HG02943 (cell line): ENCODE data around the gene EIF2A.
"Not testable (repeated sequence)": the region's sequence is repeated elsewhere in the genome, so short reads cannot be mapped to it uniquely, and the experiment has no call there.

Source experiments
- ATAC-seq: cut with Tn5 transposase; IDR thresholded peaks from one replicate; pipeline ENCODE4 v1.9.1; 2021; ENCODE audit warnings: mild to moderate bottlenecking, low read depth, moderate library complexity; ENCODE audit not compliant: unreplicated experiment

Gene EIF2A

DNA sequence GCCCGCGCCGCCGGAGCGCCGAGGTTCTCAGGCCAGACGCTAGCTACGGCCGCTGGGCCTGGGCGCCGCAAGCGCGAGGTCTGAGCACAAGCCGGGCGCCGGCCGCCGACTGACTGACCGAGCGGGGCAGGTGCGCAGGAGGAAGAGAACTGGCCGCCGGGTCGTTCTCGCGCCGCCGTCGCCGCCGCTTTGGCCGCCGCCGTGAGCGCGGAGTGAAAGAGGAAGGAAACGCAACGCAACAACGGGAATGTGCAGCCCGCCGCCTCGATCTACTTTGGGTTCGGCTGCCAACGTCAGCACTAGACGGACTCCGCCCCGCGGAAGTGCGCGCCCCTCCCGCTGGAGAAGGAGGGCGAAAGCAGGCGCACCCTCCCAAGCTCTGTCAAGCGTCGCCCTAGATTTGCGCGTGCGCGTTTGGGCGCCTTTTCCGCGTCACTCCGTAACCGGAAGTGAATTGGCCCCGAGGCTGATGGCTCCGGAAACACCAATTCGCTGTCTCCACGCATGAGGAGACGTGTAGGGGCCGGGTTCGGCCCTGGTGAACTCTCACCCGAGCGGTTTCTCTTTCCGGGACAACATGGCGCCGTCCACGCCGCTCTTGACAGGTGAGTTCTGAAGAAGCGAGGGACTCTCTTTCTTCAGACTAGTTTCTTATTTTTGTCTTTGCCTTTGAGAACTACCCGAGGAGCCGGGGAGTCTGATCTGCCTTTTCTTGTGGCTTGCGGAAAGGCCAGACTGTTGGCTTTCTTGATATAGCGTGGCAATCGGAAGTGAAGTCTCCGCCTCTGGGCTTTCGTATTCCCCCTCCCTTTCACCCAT, at the start of gene EIF2A, which contains the start of gene SERP1:
Gene EIF2A, plus strand, starts transcription at position 562 of the 819 bp plus-strand sequence. Its CDS starts 16 bp downstream, at position 578.
Gene SERP1, minus strand, starts transcription at position 271 of the 819 bp plus-strand sequence. CDS start 361 bp downstream, outside the sequence.
- ATAC-seq: peak; percentile 93

DNA sequence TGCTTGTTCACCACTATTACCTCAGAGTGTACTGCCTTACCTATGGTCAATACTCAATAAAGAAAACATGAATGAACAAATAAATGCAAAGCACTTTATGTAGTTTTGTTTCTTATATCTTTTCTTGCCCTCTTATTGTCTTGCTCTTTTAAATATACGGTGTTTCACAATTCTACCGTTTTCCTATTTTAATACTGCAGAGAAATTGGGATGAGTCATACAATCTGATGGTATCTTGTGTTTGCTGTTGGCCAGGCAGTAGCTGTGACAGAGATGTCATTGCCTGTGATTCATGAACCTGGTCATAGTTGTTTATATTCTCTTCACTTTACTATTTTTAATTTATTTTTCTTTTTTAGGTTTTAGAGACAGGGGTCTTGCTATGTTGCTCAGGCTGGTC, 48.6 kb upstream of the EIF2A start:
- ATAC-seq: no peak

DNA sequence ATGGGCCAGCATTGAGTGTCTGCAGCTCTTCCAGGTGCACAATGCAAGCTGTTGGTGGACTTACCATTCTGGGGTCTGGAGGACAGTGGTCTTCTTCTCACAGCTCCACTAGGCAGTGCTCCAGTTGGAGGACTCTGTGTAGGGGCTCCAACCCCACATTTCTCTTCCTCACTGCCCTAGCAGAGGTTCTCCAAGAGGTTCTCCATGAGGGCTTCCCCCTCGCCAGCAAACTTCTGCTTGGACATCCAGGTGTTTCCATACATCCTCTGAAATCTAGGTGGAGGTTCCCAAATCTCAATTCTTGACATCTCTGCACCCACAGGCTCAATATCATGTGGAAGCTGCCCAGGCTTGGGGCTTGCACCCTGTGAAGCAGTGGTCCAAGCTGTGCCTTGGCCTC, 45.6 kb upstream of the EIF2A start:
- ATAC-seq: not testable (repeated sequence)

DNA sequence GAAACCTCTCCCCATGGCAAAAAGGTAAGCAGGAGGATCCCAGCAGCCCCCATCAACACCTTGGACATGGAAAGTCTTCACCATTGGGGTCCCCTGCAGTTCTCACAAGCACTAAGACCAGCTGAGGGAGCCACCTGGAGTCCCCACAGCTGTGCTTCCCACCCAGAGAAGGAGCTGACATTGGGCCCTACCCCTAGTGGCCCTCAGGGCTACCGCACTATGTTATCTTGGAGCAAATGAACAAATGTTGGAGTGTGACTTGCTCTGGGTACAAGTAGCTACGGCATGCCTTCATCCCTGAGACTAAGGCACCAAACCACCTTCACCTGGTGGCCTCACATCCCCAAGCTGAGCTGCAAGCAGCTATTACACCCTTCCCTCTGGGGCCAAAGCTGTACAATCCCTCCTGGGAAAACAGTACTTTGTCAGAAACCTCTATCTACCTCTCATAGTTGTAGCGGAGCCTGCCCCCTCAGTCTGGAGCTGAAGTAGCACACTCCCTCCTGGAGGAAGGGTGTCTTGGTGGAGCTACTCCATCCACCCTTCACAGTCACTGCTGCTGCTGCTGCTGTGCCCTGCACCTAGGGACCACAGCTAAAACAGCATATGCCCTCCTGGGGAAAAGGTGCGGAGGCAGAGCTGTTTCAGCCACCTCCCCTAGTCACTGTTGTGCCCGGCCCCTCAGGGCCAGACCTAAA, 43.0 kb upstream of the EIF2A start:
- no peak for ATAC-seq

DNA sequence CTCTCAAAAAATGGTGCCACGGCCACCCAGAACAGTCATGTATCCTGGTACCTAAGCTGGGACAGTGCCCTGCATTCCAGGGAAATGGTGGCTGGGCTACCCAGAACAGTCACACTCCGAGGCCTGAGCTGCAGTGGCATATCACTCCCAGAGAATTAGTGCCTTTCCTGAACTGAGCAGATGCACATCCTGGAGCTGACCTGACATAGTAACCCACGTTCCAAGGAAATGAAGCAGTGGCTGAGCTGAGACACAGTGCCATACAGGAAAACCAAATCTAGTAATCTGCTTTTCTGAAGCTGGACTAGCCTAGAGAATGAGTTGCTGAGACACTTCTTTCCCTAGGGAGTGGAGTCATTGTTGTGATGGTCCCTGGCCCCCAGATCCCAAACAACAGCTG, 42.1 kb upstream of the EIF2A start:
- no peak for ATAC-seq

DNA sequence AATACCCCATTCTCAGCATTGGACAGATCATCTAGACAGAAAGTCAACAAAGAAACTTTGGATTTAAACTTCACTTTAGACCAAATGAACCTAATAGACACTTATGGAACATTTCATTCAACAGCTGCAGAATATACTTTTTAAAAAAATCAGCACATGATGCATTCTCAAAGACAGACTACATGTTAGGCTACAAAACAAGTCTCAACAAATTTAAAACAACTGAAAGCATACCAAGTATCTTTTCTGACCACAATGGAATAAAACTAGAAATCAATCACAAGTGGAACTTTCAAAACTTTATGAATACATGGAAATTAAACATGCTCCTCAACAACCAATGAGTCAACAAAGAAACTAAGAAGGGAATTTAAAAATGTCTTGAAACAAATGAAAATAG, 38.2 kb upstream of the EIF2A start:
- ATAC-seq: no peak

DNA sequence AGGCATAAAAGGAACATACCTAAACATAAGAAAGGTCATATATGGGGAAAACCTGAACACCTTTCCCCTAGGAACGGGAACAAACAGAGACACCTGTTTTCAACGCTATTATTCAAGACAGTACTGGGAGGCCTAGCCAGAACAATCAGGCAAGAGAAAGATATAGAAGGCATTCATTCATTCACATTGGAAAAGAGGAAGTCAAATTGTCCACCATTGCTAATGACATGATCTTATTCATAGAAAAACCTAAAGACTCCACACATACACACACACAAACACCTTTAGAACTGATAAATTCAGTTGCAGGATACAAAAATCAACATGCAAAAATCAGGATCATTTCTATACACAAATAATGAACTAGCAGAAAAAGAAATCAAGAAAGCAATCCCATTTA, 36.8 kb upstream of the EIF2A start:
- ATAC-seq: no peak

DNA sequence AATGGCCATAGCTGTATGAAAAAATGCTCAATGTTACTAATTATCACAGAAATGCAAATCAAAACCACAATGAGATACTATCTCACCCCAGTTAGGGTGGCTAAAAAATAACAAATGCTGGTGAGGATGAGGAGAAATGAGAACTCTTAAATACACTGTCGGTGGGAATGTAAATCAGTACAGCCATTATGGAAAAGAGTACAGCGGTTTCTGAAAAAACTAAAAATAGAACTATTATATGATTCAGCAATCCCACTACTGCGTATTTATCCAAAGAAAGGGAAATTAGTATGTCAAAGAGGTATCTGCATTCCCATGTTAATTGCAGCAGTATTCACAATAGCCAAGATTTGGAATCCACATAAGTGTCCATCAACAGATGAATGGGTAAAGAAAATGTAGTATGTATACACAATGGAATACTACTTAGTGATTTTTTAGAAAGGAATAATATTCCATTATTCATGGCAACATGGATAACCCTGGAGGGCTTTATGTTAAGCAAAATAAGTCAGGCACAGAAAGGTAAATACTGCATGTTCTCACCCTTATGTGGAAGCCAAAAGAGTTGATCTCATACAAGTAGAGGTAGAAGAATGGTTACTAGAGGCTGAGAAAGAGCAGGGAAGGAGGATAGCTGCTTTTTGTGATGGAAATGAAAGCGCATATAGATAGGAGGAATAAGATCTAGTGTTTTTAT, 35.3 kb upstream of the EIF2A start:
- no peak for ATAC-seq

DNA sequence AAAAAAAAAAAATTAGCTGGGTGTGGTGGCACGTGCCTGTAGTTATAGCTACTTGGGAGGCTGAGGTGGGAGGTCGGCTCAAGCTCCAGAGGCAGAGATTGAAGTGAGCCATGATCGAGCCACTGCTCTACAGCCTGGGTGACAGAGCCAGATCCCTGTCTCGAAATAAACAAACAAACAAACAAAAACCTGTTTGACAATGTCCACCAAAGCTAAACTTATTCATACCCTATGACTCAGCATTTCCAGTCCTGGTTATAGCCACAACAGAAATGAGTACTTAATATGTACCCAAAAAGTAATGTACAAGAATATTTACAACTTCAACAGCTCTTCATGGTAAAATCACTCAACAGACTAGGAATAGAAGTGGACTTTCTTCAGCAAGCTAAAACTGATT, 31.4 kb upstream of the EIF2A start:
- ATAC-seq: no peak

DNA sequence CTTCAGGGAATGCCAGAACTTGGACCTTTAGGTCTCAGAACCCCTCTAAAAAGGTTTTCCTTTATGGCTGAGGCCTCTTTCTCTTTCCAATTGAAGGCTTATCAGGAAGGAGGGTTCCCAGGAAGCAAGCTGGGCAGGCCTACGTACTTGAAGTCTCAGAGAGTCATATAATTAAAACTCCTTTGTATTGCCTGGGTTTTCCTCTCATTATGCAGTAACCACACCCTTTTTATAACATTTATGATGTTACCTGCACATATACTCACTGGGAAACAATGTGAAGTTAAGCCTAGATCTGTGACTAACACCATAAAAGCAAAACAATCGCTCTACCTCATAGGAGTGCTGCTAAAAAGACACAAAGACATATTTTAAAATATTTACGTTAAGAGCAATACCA, 27.6 kb upstream of the EIF2A start:
- no peak for ATAC-seq

DNA sequence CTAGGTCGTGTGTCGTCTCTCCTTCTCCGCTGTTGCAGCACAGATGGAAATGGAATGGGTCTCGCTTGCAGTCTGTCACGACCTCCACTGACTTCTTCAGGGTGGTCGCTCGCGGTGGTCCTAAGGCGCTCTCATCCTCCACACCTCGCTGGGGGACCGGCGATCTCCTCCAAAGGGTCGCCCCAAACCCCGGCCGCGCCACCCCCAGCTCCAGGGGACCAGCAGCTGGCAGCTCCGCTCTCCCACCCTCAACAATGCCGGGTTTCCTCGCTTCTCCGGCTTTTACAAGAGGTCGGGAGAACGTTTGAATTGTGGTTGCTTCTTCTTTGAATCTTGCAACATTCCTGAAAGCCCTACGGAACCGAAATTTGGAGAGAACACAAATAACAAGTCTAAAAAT, 26.2 kb upstream of the EIF2A start:
- no peak for ATAC-seq

DNA sequence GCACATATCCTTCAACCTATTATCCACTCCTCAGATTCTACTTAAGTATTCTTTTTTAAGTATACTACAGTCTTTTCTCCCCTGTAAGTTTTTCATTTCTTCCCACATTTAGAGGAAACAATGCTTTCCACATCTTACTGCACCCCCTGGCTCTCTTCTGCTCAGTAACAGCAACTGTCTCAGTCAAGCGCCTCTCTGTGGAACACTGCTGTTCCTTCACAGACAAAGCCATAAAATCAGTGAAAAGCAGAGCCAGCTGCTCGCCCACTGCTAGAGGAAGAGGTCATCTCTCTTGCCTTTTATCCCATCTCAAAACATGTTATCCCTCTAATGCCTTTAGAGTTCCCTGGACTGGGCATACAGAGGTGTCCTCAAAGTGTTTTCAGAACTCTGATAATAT, 25.1 kb upstream of the EIF2A start:
- no peak for ATAC-seq

DNA sequence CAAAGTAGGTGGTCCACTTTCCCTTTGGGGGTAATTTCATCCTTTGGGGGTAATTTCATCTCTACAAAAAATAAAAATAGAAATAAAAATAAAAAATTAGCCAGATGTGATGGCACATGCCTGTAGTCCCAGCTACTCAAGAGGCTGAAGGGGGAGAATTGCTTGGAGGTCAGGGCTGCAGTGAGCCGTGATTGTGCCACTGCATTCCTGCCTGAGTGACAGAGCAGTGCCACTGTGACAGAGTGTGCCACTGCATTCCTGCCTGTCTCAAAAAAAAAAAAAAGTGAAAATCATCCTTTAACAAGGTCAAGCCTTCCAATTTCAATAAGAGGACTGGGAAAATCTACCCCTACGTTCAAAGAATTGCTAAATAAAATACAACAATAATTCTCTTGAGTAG, 23.0 kb upstream of the EIF2A start:
- ATAC-seq: no peak

DNA sequence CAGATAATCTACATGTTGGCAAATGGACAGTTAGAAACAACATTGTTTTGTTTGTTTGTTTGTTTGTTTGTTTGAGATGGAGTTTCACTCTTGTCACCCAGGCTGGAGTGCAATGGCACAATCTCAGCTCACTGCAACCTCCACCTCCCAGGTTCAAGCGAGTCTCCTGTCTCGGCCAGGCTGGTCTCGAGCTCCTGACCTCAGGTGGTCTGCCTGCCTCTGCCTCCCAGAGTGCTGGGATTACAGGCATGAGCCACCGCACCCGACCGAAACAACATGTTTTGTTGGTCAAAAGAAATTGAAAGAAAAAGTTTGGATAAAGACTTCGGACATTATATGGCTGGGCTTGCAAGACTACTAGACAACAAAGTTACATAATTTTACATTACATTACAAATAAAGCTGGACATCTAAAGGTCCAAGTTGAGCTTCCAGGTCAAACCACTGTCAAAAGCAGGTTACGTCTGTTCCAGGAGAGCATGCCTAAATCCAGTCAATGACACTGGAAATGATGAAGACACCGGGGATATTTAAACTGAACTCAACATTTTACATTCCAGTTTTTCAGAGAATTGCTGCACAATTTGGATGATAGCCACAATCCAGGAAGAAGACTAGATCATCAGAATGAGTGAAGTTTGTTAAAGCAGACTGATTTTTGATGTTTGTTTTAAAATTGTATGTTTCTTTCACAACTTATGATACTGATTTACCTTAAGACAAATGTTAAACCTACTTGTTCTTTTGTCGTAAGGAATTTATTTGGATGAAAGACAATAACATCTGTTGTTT, 18.9 kb upstream of the EIF2A start:
- ATAC-seq: no peak

DNA sequence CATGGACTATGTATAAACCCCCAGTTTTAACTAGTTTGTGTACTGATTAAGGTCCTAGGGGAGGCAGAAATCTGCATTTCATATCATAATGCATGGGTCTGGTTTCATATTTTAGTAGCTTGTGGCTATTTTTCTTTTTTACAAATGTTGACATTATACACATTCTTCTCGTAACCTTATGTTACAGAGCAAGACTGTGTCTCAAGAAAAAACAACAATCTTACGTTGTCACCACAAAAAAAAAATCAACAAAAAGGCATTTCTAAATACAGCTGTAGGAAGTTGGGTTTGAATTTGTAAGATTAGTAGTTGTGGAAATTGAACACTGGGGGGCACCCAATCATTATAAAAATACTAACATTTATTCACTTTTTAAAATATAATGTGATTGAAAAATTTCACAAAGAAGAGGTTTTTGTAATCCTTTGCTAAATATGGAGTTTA, 18.2 kb upstream of the EIF2A start:
- no peak for ATAC-seq

DNA sequence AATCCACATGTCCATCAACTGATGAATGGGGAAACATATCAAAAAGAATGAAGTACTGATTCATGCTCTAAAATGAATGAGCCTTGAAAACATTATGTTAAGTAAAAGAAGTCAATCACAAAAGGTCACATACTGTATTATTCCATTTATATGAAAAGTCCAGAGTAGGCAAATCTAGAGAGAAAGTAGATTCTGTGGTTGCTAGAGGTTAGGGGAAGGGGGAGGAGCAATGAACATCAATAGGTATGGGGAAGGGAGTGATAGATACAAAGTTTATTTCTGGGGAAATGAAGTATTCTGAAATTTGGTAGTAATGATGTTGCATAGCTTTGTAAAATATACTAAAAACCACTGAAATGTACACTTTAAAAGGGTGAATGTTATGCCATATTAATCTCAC, 14.8 kb upstream of the EIF2A start:
- no peak for ATAC-seq

DNA sequence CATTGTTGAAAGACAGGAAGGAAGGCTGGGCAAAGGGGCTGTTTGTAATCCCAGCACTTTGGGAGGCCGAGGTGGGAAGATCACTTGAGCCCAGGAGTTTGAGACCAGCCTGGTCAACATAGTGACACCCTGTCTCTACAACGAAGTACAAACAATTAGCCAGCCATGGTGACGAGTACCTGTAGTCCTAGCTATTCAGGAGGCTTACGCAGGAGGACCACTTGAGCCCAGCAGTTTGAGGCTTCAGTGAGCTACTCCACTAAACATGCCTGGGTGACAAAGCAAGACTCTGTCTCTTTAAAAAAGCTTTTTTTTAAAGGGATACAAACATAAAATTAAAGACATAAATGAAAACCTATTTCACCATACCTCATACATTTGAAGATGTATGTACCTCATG, 11.4 kb upstream of the EIF2A start:
- no peak for ATAC-seq

DNA sequence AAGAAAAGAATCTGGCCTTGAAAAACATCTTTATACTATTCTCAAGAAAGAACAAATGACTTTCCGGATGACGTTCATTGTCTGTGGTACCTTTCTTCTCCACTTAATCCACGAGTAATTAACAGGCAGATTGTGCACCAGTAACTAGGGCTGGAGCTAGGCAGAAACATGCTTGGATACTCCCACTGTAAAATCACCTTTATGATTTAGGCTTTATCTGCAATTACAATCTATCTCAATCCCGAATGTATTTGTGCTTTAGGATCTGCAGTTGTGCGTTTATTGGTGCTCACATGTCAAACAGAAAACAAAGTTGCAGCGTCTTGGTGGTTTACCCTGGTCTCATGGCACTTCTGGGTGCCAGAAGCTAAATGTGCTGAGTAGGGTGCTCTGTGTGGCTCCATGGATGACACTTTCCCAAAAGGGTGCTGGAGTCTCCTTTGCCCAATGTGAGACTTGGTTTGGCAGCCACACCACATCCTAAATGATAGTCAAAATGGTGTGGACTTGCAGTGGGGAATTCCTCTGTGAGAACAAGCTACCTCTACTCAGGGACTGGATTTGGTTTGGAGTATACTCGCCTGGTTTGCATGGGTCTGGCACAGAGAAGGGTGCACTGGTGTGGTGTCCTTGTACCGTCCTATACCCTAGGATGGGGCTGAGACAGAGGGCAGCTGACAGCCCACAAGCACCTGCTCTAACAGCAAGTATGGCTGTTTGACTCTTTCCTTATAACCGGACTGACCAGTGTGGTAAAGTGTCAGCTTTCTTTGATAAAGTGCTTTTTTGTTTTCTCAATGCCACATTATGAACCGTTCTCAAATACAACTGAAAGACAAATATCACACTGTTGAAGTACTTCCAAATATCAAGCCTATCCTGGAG, 8.0 kb upstream of the EIF2A start:
- ATAC-seq: no peak

DNA sequence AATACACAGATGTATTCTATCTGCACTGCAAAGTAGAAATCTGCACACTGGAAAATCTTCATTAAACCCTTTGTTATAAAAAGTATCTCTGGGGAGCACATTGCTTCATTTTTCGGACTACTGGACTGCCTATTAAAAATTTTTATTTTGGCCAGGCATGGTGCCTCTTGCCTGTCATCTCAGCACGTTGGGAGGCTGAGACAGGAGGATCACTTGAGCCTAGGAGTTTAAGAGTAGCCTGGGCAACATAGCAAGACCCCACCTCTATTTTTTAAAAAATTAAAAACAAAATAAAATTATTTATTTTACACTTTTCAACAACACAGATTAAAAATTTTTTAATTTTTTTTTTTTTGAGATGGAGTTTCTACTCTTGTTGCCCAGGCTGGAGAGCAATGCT, 6.3 kb upstream of the EIF2A start:
- ATAC-seq: no peak

DNA sequence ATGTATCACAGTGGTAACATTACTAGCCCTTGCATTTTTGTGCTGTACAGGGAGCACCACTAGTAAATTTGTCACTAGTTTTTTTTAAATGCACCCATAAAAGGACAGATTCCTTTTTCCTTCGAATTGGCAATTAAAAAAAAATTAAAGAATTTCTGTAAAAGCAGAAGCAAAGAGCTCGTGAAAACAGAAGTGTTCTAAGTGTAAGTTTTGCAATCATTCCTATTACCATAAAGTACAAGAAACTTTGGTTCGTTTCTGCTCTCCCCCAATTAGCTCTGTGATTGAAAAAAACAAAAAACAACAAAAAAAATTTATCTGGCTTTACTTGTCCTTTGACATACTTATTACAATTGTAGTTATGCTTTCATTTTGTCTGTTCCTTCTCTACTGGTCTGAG, 5.6 kb upstream of the EIF2A start:
- no peak for ATAC-seq
